HT1080 (cell line): Measurements from ENCODE around the gene CD44. TPM values are rescaled to one million over a fixed set of nuclear protein-coding genes. Genes with fewer than 3 reads are reported as not detected.

Experiments
- DNase-seq: peaks from one replicate; pipeline ENCODE4 v3.0.0-alpha.2; 2015; ENCODE audit warnings: low read depth
- total RNA-seq: library from RNA; depleted of rRNA; stranded (reverse); fragments of >200 nt; shearing (Covaris generic); gene quantifications from 2 replicates; pipeline ENCODE4 v1.2.3, GENCODE V29; 2014

Gene CD44
- total RNA-seq, 1 experiment from 2014 or later: 492 TPM

GRCh38 chr11:35138058-35138457 lies 913 bp upstream of the CD44 start:
- DNase-seq: no peak

- DNase-seq: no peak
These were observed 397 bp upstream of the CD44 start for GRCh38 chr11:35138606-35138942.

- peak; percentile 56 for DNase-seq
These were observed 831 bp downstream of the CD44 start for GRCh38 chr11:35139722-35140282.

- no peak for DNase-seq
These were observed 2.1 kb downstream of the CD44 start for GRCh38 chr11:35141071-35141470.

GRCh38 chr11:35141571-35141971 lies 2.6 kb downstream of the CD44 start:
- DNase-seq: peak; percentile 43

- peak; percentile 87 for DNase-seq
These were observed 3.6 kb downstream of the CD44 start for GRCh38 chr11:35142481-35143075.

- DNase-seq: peak; percentile 29
These were observed 4.5 kb downstream of the CD44 start for GRCh38 chr11:35143297-35144135.

- peak; percentile 93 for DNase-seq
These were observed 5.3 kb downstream of the CD44 start for GRCh38 chr11:35144136-35144741.

GRCh38 chr11:35144806-35145205 lies 5.8 kb downstream of the CD44 start:
- no peak for DNase-seq

- peak; percentile 62 for DNase-seq
These were observed 6.3 kb downstream of the CD44 start for GRCh38 chr11:35145271-35145670.

GRCh38 chr11:35146074-35146521 lies 7.1 kb downstream of the CD44 start:
- DNase-seq: peak; percentile 3

- DNase-seq: peak; percentile 40
These were observed 7.7 kb downstream of the CD44 start for GRCh38 chr11:35146711-35147110.

- no peak for DNase-seq
These were observed 8.3 kb downstream of the CD44 start for GRCh38 chr11:35147235-35147634.

- DNase-seq: no peak
These were observed 9.3 kb downstream of the CD44 start for GRCh38 chr11:35148163-35148837.

- DNase-seq: no peak
These were observed 11.5 kb downstream of the CD44 start for GRCh38 chr11:35150454-35150853.

GRCh38 chr11:35151241-35151640 lies 12.3 kb downstream of the CD44 start:
- DNase-seq: no peak

- no peak for DNase-seq
These were observed 12.8 kb downstream of the CD44 start for GRCh38 chr11:35151683-35152280.

GRCh38 chr11:35152575-35152974 lies 13.6 kb downstream of the CD44 start:
- DNase-seq: no peak

- no peak for DNase-seq
These were observed 14.3 kb downstream of the CD44 start for GRCh38 chr11:35153280-35153679.

GRCh38 chr11:35154952-35155351 lies 16.0 kb downstream of the CD44 start:
- DNase-seq: no peak

- no peak for DNase-seq
These were observed 16.7 kb downstream of the CD44 start for GRCh38 chr11:35155677-35156076.
